GM12801 (cell line): ENCODE results near the gene LONP2.

ENCODE experiments used
- CTCF ChIP-seq: IDR thresholded peaks from one replicate; pipeline ENCODE4 v1.5.1; 2011; ENCODE audit warnings: control low read depth; ENCODE audit not compliant: insufficient read length; ENCODE audit errors: extremely low read depth

The LONP2 gene

GRCh38 chr16:48394355-48394703 is 150.2 kb downstream of the LONP2 start:
- TF ChIP-seq CTCF: no peak

GRCh38 chr16:48395375-48395774 is 151.3 kb downstream of the LONP2 start:
- TF ChIP-seq CTCF: no peak

- no peak for TF ChIP-seq CTCF
Measured at GRCh38 chr16:48405153-48405552, 161.1 kb downstream of the LONP2 start.

GRCh38 chr16:48405907-48406306 is 161.8 kb downstream of the LONP2 start:
- no peak for TF ChIP-seq CTCF
